Measurements from ENCODE around the gene RNF151.

GRCh38 chr16:2008009-2008526 lies 41.4 kb downstream of the RNF151 start:
- TF ChIP-seq BHLHE40 (IDR thresholded peaks at IDR 0.05; ENCODE audit: borderline replicate concordance) (no peak), TARDBP (IDR thresholded peaks at IDR 0.05) (no peak), L3MBTL2 (conservative IDR thresholded peaks at IDR 0.05) (no peak), SP1 (IDR thresholded peaks at IDR 0.05) (no peak), PKNOX1 (IDR thresholded peaks at IDR 0.05) (no peak), SUZ12 (IDR thresholded peaks at IDR 0.05) (no peak), FOXA1 (IDR thresholded peaks at IDR 0.05) (no peak), HDGF (IDR thresholded peaks at IDR 0.05; ENCODE audit: borderline replicate concordance) (no peak), FOXM1 (IDR thresholded peaks at IDR 0.05; ENCODE audit: borderline replicate concordance) (no peak), FOXK2 (IDR thresholded peaks at IDR 0.05) (no peak), ELF4 (IDR thresholded peaks at IDR 0.05) (no peak), NFRKB (IDR thresholded peaks at IDR 0.05) (no peak)

Measured in HEK293T (cell line).